Left ventricle myocardium inferior (tissue), 1 donor: ENCODE data around the gene CD63. TPM values are rescaled to one million over a fixed set of nuclear protein-coding genes. Genes with fewer than 3 reads are reported as not detected.

ENCODE experiments used
- DNase-seq: peaks from one replicate; pipeline ENCODE4 v3.0.0-alpha.2; 2020
- H3K27ac ChIP-seq: fragments of 200-600 bp; replicated peaks from 2 replicates; pipeline ENCODE4 v1.8.0; 2021
- H3K27me3 ChIP-seq: fragments of 200-600 bp; 2 replicates; pipeline ENCODE4 v1.8.0; 2021; ENCODE audit warnings: low read depth
- H3K36me3 ChIP-seq: fragments of 200-600 bp; 2 replicates; pipeline ENCODE4 v1.8.0; 2021
- H3K4me1 ChIP-seq: fragments of 200-600 bp; 2 replicates; pipeline ENCODE4 v1.8.0; 2021
- H3K4me3 ChIP-seq: fragments of 200-600 bp; 2 replicates; pipeline ENCODE4 v1.8.0; 2021; ENCODE audit warnings: mild to moderate bottlenecking, moderate library complexity
- H3K9me3 ChIP-seq: fragments of 200-600 bp; replicated peaks from 2 replicates; pipeline ENCODE4 v1.8.0; 2021
- intact Hi-C: fragments of 100-400 bp; cut with micrococcal nuclease; formaldehyde crosslinking; loops from one replicate; pipeline ENCODE4 v1.11.0; 2022
- total RNA-seq: library from RNA; stranded (reverse); fragmentation: NEBNext Ultra II Directional; extraction: Animal tissue kit (Norgen Biotek cat#: 25700); gene quantifications from one replicate; pipeline ENCODE4 v1.2.1, GENCODE V29; 2021
- TF ChIP-seq, protein P1 (sequence below): fragments of 200-600 bp; IDR thresholded peaks from 2 replicates; pipeline ENCODE4 v1.8.0; 2021; ENCODE audit warnings: antibody characterized with exemption, mild to moderate bottlenecking, borderline replicate concordance
- donor health status: DM: no; HTN: yes; CAD: no; lungs with severe emphysema.

CD63 gene
- total RNA-seq, 1 donor from 2014 or later: 705 TPM

DNA sequence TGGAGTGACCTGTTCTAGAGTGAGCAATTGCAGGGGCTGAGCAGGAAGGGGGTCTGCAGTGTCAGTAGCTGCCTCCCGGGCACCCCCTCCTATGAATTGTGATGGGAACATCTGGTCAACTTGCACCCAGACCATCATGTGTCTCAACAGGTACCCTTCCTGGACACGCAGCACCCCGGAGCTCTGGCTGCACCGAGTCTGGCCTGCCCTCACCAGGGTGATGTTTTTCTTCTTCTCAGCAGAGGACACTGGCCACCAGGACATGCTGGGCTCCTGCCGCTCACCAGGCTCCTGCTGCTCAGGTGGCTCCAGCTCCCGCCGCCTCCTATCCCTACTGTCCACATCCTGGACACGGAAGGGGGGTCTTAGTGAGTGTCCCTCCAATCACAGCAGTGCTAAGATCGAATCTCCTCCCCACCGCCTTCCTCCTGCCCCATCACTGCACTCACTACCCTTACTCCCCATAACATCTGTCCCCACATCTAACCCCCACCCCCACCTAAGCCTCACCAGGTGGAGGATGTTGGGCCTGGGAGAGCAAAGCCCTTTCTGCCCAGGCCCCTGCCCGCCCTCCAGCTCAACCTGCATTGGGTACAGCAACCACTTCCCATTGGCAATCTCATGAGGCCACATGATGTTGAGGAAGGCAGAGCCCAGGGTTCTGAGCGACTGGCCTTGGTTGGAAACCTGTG is 36.0 kb downstream of the CD63 start:
- Histone ChIP-seq H3K4me1 (no peaks in the 10 kb centered on the region), H3K36me3 (peaks cover 82% of the 10 kb centered on the region), H3K4me3 (no peak overlapping the region), H3K9me3 (no peaks in the 10 kb centered on the region), H3K27me3 (no peaks in the 10 kb centered on the region), H3K27ac (no peak overlapping the region)
- DNase-seq: no peak
- TF ChIP-seq, protein P1, sequence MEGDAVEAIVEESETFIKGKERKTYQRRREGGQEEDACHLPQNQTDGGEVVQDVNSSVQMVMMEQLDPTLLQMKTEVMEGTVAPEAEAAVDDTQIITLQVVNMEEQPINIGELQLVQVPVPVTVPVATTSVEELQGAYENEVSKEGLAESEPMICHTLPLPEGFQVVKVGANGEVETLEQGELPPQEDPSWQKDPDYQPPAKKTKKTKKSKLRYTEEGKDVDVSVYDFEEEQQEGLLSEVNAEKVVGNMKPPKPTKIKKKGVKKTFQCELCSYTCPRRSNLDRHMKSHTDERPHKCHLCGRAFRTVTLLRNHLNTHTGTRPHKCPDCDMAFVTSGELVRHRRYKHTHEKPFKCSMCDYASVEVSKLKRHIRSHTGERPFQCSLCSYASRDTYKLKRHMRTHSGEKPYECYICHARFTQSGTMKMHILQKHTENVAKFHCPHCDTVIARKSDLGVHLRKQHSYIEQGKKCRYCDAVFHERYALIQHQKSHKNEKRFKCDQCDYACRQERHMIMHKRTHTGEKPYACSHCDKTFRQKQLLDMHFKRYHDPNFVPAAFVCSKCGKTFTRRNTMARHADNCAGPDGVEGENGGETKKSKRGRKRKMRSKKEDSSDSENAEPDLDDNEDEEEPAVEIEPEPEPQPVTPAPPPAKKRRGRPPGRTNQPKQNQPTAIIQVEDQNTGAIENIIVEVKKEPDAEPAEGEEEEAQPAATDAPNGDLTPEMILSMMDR: no peak
- intact Hi-C loops: no loop called here

DNA sequence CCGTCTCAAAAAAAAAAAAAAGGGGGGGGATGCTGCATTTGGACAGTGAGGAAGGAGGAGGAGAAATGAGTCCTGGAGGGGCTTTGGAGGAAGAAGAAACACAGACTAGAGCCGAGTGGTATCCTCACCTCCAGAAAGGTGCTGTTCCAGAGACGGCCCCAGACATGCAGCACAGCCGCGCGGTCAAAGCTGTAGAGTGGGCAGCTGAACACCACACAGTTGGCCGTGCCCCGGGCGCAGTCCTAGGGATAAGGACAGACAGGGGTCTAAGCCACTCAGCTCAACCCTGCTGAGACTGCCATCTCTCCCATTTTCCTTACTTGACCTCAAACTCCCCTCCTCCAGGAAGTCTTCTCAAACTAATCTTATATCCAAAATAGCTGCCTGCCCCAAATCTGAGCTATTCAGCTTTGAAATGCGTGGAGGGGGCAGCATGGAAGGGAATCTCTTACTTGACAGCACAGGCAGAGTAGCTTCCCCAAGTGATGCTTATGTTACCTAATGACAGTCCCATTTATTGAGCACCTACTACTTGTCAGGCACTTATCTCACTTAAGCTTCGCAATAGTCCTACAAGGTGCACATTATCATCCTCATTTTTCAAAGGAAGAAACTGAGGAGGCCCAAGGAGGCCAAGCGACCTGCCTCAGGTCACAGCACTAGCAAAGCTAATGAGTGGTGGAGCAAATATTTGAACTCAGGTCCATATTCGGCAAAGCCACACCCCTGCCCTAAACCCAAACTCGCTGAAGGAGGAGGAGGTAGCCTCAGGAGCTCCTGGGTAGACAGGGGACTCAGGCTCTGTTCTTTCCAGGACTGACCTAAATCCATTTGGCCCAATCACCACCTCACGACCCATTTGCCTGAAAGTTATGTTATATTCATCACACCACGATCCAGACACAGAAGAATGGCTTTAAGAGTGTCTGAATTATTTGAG is 39.8 kb downstream of the CD63 start:
- H3K4me3 ChIP-seq: no peak overlapping the region
- intact Hi-C loops: no loop called here
- H3K4me1 ChIP-seq: no peaks in the 10 kb centered on the region
- no peaks in the 10 kb centered on the region for H3K9me3 ChIP-seq
- peaks cover 60% of the 10 kb centered on the region for H3K36me3 ChIP-seq
- H3K27ac ChIP-seq: no peak overlapping the region
- DNase-seq: no peak
- H3K27me3 ChIP-seq: no peaks in the 10 kb centered on the region
- TF ChIP-seq, protein P1: no peak

DNA sequence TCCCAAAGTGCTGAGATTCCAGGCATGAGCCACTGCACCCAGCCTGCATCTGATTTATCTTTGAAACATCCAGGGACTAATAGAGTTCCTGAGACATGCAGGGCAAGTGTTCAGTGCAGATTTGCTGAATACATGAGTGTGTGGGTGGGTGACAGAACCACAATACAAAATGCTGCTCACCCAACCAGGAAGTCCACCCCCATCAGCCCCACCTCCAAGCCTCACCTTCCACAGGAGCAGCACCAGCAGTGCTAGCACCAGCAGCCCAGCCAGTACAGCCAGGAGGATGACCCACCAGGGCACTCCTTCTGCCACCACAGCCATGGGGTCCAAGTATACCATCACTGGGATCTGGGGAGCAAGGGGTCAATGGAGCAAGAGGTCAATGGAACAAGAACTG is 41.1 kb downstream of the CD63 start:
- no peak for DNase-seq
- H3K9me3 ChIP-seq: no peaks in the 10 kb centered on the region
- no peak overlapping the region for H3K4me3 ChIP-seq
- H3K27me3 ChIP-seq: no peaks in the 10 kb centered on the region
- H3K4me1 ChIP-seq: peaks cover 7% of the 10 kb centered on the region
- H3K27ac ChIP-seq: no peak overlapping the region
- intact Hi-C loops: no loop called here
- H3K36me3 ChIP-seq: peaks cover 47% of the 10 kb centered on the region
- TF ChIP-seq, protein P1: no peak

DNA sequence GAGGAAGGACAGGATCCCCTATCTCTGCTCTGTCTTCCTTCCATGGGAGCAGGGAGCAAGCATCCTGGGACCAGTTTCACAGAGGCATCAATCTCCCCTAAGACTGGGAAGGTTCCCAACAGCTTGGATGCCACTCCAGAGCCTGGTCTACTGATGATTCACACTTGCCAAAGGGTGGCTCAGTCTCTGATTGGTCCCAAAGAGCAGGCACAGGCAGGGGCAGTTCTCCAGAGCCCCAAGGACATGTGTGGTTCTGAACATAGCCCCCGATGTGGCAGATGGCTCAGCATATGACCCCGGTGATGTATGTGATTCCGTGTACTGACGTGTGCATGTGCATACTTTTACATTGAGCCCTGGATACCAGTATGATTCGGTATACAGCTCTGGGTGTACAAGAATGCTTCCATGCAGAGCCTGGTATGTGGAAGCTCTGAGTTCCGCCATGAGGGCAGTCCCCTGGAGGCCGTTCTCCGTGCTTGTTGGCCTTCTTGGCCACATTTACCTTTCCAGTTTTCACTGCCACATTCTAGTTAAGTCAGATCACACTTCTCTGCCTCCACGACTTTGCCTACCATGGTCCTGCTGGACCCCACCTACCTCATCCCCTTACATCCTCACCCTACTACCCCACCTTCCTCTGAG is 42.3 kb downstream of the CD63 start:
- Histone ChIP-seq H3K9me3 (no peaks in the 10 kb centered on the region), H3K27me3 (no peaks in the 10 kb centered on the region), H3K27ac (no peak overlapping the region), H3K4me3 (no peak overlapping the region), H3K36me3 (peaks cover 35% of the 10 kb centered on the region), H3K4me1 (peaks cover 20% of the 10 kb centered on the region)
- TF ChIP-seq, protein P1: no peak
- no peak for DNase-seq
- intact Hi-C loops: no loop called here

DNA sequence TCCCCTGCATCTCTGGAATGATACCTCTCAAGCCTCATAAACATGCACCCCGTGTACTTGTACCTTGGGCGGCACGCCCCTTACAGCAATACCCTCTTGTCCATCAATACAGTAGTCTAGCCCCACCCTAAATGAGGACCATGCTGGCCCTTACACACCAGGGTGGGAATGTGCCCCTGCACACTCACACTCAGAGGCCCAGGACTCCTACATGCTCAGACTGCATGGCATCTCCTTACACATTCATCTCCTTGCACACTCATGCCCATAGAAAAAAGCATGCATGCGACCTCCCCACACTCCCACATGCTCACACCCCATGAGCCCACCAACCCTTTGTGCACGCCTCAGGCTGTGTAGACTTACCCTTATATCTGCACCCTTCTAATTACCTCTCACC is 43.1 kb downstream of the CD63 start:
- Histone ChIP-seq H3K4me1 (peaks cover 24% of the 10 kb centered on the region), H3K4me3 (no peak overlapping the region), H3K27me3 (no peaks in the 10 kb centered on the region), H3K36me3 (peaks cover 29% of the 10 kb centered on the region), H3K27ac (no peak overlapping the region), H3K9me3 (no peaks in the 10 kb centered on the region)
- no peak for DNase-seq
- TF ChIP-seq, protein P1: no peak
- intact Hi-C loops: no loop called here
